GM19043 (cell line): ENCODE measurements around the gene ZNF652.
"Not testable (repeated sequence)": the region's sequence is repeated elsewhere in the genome, so short reads cannot be mapped to it uniquely, and the experiment has no call there.

Experiments
- ATAC-seq: cut with Tn5 transposase; IDR thresholded peaks from one replicate; pipeline ENCODE4 v1.9.1; 2021; ENCODE audit warnings: low read depth; ENCODE audit not compliant: unreplicated experiment

The ZNF652 gene

DNA sequence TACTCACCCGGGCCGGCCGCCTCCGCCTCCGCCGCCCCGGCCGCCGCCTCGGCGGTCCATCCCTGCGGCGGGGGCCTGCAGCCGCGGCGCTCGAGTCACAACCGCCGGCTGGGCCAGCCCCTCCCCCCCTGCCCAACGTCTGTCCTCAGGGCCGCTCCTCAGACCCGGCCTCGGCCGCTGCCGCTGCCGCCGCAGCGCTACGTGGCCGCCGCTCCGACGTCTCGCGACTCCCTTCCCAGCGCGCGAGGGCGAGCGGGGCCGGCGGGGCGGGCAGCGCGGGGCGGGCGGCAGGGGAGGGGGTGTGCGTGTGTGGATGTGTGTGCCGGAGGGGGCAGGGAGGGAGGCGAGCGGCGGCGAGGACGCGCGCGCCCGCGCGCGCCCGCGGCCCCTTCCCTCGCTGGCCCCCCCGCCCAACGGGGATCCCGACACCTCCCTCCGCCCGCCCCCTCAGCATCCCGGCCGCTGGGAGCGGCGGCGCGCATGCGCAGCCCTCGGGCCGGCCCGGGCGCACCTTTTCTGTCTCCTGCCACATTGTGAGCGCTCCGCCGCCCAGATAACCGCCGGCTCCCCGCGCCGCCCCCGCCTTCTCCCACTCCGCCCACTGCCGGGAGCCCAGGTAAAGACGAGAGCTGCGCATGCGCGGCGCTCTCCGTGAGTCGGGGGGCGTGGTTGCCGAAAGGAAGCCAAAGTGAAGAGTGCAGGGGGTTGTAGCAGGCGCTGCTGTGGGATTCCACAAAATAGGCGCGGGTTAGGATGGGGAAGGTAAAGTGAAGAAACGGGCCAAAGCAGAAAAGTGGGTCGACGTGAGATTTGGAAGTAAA lies at the start of gene ZNF652:
TSS of gene ZNF652 (minus strand) at position 349 of the 821 bp plus-strand sequence. CDS start 44,525 bp downstream, outside the sequence.
- ATAC-seq = peak; percentile 37

DNA sequence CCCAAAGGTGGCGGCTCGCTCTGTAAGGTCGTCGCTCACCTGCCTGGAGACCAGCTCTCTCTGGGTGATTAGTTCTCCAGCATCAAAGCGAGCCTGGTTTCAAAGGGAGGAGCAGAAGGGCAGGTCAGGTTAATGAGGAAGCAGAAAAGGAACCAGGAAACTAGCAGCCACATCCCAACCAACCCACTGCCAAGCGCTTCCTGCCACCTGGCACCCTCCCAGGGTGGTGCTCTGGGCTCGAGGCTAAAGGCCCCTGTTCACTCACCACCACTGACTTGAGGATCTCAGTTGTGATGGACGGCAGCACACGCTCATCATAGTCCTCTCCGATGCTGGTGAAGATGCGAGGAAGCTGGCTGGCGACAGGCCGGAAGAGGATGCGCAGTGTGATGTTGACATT lies 47.0 kb upstream of the ZNF652 start:
- no peak for ATAC-seq

DNA sequence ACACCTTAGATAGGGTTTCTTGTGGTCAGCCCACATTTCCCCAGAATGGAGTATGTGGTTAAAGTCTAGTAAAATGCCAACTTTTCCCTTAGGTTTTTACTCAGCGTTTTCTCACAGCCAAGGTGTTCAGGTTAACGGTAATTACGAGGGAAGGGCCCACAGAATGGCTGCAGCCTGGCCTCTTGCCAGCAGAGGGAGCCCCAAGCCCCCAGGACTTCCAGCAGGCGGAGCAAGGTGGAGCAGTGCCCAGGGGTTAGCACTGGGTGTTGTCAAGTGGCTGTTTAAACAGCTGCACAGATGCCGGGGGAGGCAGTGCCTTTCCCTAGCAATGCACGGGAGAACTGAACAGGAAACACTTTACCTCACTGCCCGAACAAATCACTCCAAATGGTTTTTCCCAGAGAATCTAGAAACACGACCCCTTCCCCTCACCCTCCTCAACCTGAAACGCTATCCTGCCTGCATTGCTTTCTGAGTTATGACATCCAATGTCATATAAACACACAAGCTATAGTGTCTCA lies 46.0 kb upstream of the ZNF652 start:
- ATAC-seq = no peak

DNA sequence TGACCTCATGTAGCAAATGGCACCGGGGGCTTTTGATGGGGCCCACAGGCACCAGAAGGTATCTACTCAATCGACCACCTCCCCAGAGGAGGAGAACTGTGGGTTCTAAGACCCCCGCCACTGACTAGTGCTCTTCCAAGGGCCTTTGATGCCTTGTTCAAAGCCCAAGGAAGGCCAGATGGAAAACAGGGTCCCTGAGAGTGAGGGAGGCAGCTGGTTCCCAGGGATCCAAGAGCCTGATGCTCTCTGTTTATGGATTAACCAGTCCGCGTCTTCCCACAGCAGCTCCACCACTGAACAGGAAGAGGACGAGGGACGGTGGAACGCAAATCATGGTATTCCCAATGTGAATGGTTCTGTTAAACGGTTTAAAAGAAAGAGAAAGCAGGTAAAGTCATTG lies 45.0 kb upstream of the ZNF652 start:
- no peak for ATAC-seq

DNA sequence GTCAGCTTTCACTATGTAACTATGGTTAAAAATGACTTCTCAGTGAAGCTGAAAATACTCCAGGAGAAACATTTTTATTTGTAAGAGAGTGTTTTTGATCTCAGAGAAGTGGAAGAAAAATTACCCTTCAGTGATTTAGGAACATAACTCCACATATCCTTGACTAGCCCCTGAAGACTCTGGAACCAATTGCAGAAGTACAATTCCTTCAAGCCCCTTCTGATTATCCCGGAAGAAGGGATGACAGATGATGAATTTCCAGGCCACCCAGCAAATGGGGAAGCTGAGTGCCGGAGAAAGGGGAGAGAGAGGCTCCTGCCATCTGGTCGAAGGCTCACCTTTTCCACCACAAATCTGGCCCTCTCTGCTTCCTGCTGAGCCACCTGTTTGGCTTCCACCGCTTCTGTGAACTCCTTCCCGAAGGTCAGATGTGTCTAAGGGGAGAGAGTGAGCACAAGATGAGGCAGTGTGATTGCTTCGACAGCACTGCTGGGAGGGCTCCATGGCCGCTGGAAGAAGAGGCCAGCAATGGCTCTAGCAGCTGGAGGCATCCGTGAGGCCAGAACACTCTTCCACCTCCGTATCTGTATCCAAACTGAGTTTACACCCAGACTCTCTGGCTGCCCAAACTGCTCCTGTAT lies 44.5 kb upstream of the ZNF652 start:
- no peak for ATAC-seq

DNA sequence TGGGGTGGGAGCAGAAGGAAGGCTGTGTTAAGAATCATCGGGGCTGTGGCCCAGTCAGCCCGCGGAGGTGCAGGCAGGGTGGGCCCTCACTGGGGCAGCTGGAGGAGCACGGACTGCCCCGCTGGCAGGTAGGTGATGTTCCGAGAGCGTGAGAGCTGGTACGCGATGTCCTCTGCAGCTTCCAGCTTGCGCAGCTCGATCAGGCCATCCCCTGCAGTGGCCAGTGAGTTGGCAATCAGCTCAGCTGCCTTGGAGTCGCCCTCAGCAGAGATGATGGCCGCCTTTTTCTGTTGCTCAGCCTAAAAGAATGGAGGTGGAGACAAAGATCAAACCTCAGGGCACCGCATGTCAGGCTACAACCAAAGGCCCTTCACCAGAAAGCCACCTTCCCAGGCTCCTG lies 42.9 kb upstream of the ZNF652 start:
- ATAC-seq = no peak

DNA sequence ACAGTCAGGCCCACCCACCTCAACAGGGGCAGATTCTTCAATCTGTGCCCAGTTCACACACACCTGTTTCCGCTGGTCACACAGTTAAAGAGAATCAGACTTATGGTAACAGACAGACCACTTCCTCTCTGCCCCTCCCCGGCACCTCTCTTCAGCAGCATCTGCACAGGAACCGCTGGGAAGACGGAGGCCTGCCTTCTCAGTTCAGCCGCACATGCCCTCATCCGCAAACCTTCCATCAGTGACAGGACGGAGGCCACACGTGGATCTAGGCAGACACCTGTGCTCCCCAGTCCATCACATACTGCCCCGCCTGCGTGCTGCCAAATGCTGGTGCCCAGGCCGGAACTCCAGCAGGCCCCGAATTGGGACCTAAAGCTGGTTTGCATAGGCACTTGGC lies 42.3 kb upstream of the ZNF652 start:
- no peak for ATAC-seq

DNA sequence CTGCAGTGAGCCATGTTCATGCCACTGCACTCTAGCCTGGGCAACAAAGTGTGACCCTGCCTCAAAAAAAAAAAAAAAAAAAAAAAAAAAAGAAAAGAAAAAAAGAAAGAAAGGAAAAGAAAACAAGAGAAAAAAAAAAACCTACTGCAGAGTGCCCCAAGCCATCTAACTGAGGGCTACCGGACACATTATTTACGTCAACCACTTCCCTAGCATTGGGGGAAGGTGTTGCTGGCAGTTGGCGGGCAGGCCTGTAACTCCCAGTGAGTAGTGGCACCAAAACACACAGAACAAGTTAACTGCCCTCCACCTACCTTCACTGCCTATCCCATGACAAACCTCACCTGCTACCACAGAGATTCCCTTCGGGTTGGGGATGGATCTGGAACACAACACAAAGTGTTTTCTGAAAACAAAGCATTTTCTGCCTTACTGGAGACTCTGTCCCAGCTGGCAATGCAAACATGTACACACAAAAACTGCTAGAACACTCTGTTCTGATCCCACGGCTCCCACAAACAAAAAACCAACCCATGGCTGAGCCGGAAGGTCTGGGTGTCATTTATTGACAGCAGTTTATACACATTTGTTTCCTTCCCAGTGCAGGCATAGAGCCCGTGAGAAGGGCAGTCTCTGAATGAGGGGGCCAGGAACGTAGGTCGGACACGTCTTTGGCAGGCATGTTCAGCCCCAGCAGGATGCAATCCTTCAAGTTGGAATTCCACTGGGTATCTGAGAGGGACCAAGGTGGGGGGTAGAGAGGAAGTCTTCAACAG lies 41.7 kb upstream of the ZNF652 start:
- no peak for ATAC-seq

DNA sequence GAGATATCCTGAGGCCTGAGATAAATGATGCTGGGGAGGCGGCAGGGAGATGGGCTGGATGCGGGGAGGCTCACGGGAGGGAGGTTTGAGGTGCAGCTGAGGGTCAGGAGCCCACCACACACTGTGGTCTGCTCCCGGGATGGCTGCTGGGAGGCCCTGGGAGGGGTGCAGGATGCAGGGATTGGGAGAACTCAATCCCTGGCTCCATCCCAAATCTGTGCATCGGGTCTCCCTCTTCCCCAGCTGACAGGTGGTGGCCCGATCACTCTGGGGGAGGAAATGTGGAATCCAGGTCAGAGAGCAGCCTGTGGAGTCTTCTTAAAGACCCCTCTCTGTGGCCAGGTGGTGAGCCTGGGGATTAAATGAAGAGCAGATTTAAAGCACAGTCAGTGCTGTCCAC lies 40.7 kb upstream of the ZNF652 start:
- ATAC-seq = no peak

DNA sequence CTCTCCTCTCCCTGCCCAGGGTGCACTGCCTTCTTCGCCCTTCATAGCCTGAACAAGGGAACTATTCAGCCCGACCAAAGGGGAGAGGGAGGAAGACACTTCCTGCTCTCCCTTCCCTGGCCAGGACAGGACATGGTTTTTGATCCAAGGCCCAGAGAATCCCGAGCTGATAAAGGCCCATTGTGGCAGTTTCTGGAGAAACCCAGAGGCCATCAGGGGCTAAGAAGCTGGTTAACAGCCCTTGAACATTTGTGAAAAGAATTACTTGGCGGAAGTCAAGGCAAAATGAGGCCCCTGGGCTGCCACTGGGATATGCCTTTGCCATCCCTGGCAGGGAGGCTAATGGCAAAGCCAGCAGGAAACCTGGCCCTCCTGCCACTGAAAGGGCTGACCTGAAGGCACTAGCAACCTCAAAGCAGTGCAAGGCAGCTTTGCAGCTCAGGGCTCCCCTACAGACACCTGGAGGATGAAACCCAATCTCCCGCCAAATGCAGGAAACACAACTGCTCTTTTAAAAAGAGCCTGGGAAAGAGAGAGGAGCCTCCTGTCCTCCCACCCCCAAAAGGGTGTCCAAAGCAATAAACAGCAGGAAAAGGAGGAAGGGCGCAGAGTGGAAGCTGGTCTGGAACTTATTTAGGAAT lies 40.0 kb upstream of the ZNF652 start:
- ATAC-seq = no peak

DNA sequence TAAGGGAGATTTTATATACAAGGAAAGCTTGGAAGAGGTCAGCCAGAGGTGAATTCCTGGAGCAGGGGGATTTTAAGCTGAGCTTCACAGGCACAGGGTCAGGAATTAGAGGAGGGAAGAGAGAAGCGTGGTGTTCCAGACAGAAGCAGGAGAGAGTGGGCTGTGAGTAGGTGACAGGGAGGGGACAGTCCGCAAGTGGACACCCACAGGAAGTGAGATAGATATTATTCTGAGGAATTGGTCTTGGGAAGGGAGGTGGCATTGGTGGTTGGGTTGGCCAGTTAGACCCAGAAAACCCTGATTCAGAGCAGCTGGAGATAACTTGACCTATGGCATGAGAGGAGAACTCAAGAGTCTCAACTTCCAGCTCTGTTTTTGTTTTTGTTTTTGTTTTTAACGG lies 37.9 kb upstream of the ZNF652 start:
- no peak for ATAC-seq

DNA sequence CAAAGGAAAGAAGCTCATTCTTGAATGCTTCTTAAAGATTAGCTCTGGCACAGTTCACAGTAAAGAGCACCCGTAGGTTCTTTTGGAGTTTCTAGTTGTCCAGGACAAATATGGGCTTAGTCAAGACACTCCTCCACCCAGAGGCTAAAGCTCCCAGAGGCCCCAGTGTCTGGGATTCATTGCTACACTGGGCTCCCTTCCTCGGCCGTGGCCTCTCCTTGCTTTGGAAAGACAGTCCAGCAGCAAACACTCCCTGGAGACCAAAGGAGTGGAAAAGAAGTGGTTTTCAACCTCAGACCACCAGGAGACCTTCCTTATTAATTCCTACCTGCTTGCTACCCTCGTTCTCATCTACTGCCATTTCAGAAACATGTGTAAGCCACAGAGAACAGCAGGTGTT lies 35.5 kb upstream of the ZNF652 start:
- no peak for ATAC-seq

DNA sequence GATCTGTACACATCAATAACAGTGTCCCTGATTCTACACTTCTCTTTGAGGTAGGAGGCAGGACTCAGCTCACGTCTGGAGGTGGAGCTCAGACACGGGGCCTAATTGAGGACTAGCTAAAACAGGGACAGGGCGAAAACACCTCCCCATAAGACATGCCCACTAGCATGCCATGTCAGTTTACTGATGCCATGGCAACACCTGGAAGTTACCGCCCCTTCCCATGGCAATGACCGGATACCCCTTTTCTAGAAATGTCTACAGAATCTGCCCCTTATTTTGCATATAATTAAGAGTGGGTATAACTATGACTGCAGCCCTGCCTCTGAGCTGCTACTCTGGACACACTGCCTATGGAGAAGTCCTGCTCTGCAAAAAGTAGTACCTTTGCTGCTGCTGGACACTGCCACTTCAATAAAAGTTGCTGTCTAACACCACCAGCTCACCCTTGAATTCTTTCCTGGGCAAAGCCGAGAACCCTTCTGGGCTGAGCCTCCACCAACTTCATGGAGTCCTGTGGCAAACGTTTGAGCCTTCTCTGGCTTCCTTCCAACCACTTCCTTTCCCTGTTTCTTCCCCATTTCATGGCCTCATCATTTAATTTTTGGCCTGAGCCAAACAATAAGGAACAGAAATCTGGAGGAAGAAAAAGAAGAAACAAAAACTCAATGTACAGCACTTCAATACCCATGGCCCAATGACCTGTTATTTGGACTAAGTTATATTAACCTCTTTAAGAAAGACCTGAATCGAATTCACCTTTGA lies 31.6 kb upstream of the ZNF652 start:
- no peak for ATAC-seq

DNA sequence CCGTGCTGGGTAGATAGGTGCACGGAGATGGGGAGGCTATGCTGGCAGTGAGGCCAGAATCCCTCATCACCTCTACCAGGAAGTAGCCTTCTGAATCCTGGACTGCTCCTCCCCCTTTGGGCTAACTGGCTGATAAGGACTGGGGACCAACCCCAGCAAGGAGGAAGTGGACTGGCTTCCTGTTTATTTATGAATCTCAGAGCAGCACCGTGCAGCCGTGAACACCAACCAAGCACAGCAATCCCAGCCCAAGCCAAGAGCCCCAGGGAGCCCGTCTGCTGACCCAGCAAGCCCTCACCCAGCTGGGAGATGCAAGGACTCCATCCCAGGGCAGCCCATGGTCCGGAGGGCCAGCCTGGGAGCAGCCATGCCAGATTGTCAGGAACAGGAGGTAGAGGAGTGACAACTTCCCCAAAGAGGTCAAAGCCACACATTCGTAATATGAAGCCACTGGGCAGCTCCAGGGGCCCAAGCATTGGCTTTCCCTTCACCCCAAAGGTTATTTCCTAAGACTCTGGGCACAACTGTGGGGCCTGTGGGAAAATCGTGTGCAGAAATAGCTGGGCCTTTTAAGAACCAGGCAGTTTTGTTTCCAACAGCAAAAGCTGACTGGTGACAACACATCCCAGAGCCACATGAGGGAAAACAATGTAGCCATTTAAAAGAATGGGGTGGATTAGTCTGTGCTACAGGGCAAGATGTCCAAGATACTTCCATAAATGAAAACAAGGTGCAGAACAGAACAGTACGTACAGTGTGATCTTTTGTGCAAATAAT lies 28.7 kb upstream of the ZNF652 start:
- ATAC-seq = no peak

DNA sequence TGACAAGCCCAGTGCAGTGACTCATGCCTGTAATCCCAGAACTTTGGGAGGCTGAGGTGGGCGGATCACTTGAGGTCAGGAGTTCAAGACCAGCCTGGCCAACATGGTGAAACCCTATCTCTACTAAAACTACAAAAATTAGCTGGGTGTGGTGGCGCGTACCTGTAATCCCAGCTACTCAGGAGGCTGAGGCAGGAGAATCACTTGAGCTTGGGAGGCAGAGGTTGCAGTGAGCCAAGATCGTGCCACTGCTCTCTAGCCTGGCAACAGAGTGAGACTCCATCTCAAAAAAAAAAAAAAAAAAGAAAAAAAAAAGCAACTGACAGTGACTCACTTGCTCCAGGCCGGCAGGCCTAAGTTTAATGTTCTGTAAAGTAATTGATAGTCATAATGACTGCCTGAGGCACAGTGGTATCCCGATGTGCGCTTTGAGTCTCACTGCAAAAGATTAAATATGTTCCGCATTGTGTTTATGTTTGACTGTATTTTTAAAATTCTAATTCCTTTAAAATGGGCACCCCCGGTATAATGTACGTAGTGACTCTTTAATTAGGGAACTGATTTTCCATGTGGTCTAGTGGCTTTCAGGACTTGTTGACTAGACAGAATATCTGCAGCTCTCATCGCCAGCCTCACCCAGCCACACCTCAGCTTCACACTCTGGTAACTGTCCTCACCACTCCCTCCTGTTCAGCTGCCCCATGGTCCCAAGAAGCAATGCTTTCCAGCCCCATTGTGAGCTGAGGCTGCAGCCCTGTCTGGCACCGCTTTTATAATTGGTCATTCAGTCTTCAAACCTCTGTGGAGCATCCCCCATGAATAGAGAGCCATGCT lies 27.7 kb upstream of the ZNF652 start:
- ATAC-seq = not testable (repeated sequence)

DNA sequence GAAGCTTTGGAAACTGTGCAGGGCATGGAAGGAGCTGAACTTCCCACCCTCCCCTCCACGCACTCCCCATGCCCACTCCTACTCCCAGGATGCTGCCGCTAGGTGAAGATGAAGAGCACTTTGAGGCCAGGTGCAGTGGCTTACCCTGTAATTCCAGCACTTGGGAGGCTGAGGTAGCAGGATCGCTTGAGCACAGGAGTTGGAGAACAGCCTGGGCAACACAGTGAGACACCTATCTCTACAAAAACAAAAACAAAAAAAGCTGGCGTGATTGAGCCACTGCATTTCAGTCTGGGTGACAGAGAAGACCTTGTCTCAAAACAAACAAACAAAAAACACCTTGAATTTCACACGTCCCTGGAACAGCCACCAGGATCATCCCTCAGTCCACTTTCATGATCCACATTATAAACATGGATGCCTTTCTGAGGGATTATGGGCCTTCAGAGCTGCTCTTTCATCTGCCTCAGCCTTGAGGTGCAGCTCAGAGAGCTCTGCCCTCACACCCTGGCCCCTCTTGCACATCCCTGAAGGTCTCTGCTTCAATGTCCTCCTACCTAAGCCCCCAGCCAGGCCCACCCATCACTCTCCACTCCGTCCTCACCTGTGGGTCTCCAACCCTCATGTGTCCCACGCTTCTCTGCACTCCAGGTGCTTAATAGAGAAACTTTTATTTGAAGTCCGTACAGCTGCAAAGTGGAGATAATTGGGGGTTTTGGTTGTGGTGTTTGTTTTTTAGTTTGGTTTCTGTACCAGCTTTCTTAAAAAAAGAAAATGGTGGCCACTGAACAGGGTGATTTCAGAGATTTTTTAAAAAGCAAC lies 26.9 kb upstream of the ZNF652 start:
- no peak for ATAC-seq

DNA sequence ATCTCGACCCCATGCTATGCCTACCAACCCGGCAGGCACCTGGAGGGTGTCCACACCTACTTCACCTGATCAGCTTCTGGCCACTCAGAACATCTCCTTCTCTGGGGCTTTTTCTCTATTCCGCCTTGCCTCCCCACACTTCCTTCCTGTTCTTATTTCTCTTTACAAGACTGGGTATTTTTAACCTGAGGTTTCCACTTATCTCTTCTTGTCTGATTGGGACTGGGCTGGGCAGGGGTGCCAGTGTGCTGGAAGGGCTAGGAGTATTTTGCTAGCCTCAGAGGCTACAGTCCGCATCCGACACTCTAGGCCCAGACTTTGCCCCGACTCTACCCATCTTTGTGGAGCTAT lies 26.2 kb upstream of the ZNF652 start:
- peak; percentile 60 for ATAC-seq
